DOHH2 (cell line): ENCODE measurements around the gene WDR41.

ENCODE experiments used
- EZH2phosphoT487 ChIP-seq: fragments of 200-600 bp; sonication (generic); IDR thresholded peaks from 2 replicates; pipeline ENCODE4 v1.6.1; 2017; ENCODE audit warnings: borderline replicate concordance, mild to moderate bottlenecking, antibody characterized with exemption, low read length, moderate library complexity, mixed read lengths
- TF ChIP-seq, protein P1 (sequence below): fragments of 200-600 bp; sonication (generic); IDR thresholded peaks from one replicate; pipeline ENCODE4 v1.5.1; 2014; ENCODE audit warnings: antibody characterized with exemption, mild to moderate bottlenecking, low read depth, low read length; ENCODE audit not compliant: poor library complexity, severe bottlenecking

DNA sequence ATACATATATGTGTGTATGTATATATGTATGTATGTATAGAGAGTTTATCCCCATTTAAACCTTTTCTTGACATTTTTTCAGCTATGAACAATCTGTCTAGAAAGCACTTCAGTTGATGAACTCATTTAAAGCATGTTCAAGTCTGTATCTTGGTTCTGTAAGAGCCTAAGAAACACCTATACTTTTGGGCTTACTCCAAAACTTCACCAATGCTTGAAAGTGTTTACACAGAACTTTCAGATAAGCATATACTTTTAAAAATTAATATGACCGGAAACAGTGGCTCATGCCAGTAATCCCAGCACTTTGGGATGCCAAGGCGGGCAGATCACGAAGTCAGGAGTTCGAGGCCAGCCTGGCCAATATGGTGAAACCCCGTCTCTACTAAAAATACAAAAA lies 30.8 kb downstream of the WDR41 start:
- TF ChIP-seq, protein P1, sequence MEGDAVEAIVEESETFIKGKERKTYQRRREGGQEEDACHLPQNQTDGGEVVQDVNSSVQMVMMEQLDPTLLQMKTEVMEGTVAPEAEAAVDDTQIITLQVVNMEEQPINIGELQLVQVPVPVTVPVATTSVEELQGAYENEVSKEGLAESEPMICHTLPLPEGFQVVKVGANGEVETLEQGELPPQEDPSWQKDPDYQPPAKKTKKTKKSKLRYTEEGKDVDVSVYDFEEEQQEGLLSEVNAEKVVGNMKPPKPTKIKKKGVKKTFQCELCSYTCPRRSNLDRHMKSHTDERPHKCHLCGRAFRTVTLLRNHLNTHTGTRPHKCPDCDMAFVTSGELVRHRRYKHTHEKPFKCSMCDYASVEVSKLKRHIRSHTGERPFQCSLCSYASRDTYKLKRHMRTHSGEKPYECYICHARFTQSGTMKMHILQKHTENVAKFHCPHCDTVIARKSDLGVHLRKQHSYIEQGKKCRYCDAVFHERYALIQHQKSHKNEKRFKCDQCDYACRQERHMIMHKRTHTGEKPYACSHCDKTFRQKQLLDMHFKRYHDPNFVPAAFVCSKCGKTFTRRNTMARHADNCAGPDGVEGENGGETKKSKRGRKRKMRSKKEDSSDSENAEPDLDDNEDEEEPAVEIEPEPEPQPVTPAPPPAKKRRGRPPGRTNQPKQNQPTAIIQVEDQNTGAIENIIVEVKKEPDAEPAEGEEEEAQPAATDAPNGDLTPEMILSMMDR: no peak
- no peak for TF ChIP-seq EZH2phosphoT487
